ENCODE results near the gene CHD9.

The CHD9 gene

GRCh38 chr16:53097190-53097589 lies 42.4 kb downstream of the CHD9 start:
- Histone ChIP-seq H3K36me3 (ENCODE audit: insufficient read depth, low read length) (no peaks in the 10 kb centered on the region), H3K79me2 (ENCODE audit: insufficient read depth, low read length) (no peaks in the 10 kb centered on the region; the same call in 1 of the 2 replicates), H3K27ac (ENCODE audit: low read depth, low read length, poor library complexity, severe bottlenecking) (peak overlapping the region; percentile 1), H2AFZ (ENCODE audit: low read length) (no peak overlapping the region), H3K4me1 (ENCODE audit: insufficient read depth, low read length, severe bottlenecking) (peaks cover 36% of the 10 kb centered on the region), H3K9me3 (ENCODE audit: low read length) (no peaks in the 10 kb centered on the region), H3K4me3 (ENCODE audit: low read depth, low read length, poor library complexity, severe bottlenecking) (no peak overlapping the region), H4K20me1 (ENCODE audit: insufficient read depth, low read length) (no peaks in the 10 kb centered on the region), H3K9ac (ENCODE audit: low read length) (no peak overlapping the region), H3K9me2 (ENCODE audit: low read depth, low read length) (no peaks in the 10 kb centered on the region), H3K27me3 (ENCODE audit: insufficient read depth, low read length) (no peaks in the 10 kb centered on the region), H3K4me2 (ENCODE audit: low read length) (no peak overlapping the region), H3F3A (ENCODE audit: insufficient read depth, low read length) (no peaks in the 10 kb centered on the region)
- TF ChIP-seq CTCF (IDR thresholded peaks at IDR 0.05; ENCODE audit: low read length) (no peak), EZH2 (IDR thresholded peaks at IDR 0.05; ENCODE audit: borderline replicate concordance, low read length) (no peak)

- Histone ChIP-seq H3K27ac (ENCODE audit: low read depth, low read length, poor library complexity, severe bottlenecking) (peak overlapping the region; percentile 93), H4K20me1 (ENCODE audit: insufficient read depth, low read length) (no peaks in the 10 kb centered on the region), H3K9me3 (ENCODE audit: low read length) (no peaks in the 10 kb centered on the region), H2AFZ (ENCODE audit: low read length) (no peak overlapping the region), H3K36me3 (ENCODE audit: insufficient read depth, low read length) (no peaks in the 10 kb centered on the region), H3K4me2 (ENCODE audit: low read length) (peak overlapping the region; percentile 81), H3K27me3 (ENCODE audit: insufficient read depth, low read length) (no peaks in the 10 kb centered on the region), H3K9me2 (ENCODE audit: low read depth, low read length) (no peaks in the 10 kb centered on the region), H3K4me3 (ENCODE audit: low read depth, low read length, poor library complexity, severe bottlenecking) (peak overlapping the region; percentile 59), H3K79me2 (ENCODE audit: insufficient read depth, low read length) (no peaks in the 10 kb centered on the region; the same call in 1 of the 2 replicates), H3K4me1 (ENCODE audit: insufficient read depth, low read length, severe bottlenecking) (peaks cover 34% of the 10 kb centered on the region), H3F3A (ENCODE audit: insufficient read depth, low read length) (no peaks in the 10 kb centered on the region), H3K9ac (ENCODE audit: low read length) (peak overlapping the region; percentile 68)
- TF ChIP-seq CTCF (IDR thresholded peaks at IDR 0.05; ENCODE audit: low read length), result no peak
- no peak for TF ChIP-seq EZH2 (IDR thresholded peaks at IDR 0.05; ENCODE audit: borderline replicate concordance, low read length)
Observed at GRCh38 chr16:53098526-53099317, 43.9 kb downstream of the CHD9 start.

- Histone ChIP-seq H3K79me2 (ENCODE audit: insufficient read depth, low read length) (no peaks in the 10 kb centered on the region; the same call in 1 of the 2 replicates), H3K9me3 (ENCODE audit: low read length) (no peaks in the 10 kb centered on the region), H3K9ac (ENCODE audit: low read length) (peak overlapping the region; percentile 68), H2AFZ (ENCODE audit: low read length) (no peak overlapping the region), H3K4me1 (ENCODE audit: insufficient read depth, low read length, severe bottlenecking) (peaks cover 26% of the 10 kb centered on the region), H3K36me3 (ENCODE audit: insufficient read depth, low read length) (no peaks in the 10 kb centered on the region), H3K4me2 (ENCODE audit: low read length) (peak overlapping the region; percentile 81), H3K4me3 (ENCODE audit: low read depth, low read length, poor library complexity, severe bottlenecking) (peak overlapping the region; percentile 59), H3K27ac (ENCODE audit: low read depth, low read length, poor library complexity, severe bottlenecking) (peak overlapping the region; percentile 93), H4K20me1 (ENCODE audit: insufficient read depth, low read length) (no peaks in the 10 kb centered on the region), H3F3A (ENCODE audit: insufficient read depth, low read length) (no peaks in the 10 kb centered on the region), H3K9me2 (ENCODE audit: low read depth, low read length) (no peaks in the 10 kb centered on the region), H3K27me3 (ENCODE audit: insufficient read depth, low read length) (no peaks in the 10 kb centered on the region)
- TF ChIP-seq EZH2 (IDR thresholded peaks at IDR 0.05; ENCODE audit: borderline replicate concordance, low read length) (no peak), CTCF (IDR thresholded peaks at IDR 0.05; ENCODE audit: low read length) (no peak)
Observed at GRCh38 chr16:53099318-53100130, 44.7 kb downstream of the CHD9 start.

Data from OCI-LY1 (cell line).